ENCODE measurements around the gene RGS6.
A peak's percentile ranks its signal among the peaks of the same experiment; 100 is the strongest.

The RGS6 gene

GRCh38 chr14:72513965-72514659 is 581.9 kb downstream of the RGS6 start:
- DNase-seq, result no peak

- DNase-seq, result no peak
Measured at GRCh38 chr14:72514660-72515025, 582.4 kb downstream of the RGS6 start.

GRCh38 chr14:72515779-72516770 is 583.8 kb downstream of the RGS6 start:
- DNase-seq, result no peak

- peak; percentile 9 to 53 (median 45) for DNase-seq
Measured at GRCh38 chr14:72516936-72517700, 584.9 kb downstream of the RGS6 start.

GRCh38 chr14:72517736-72518135 is 585.5 kb downstream of the RGS6 start:
- no peak for DNase-seq

DNA sequence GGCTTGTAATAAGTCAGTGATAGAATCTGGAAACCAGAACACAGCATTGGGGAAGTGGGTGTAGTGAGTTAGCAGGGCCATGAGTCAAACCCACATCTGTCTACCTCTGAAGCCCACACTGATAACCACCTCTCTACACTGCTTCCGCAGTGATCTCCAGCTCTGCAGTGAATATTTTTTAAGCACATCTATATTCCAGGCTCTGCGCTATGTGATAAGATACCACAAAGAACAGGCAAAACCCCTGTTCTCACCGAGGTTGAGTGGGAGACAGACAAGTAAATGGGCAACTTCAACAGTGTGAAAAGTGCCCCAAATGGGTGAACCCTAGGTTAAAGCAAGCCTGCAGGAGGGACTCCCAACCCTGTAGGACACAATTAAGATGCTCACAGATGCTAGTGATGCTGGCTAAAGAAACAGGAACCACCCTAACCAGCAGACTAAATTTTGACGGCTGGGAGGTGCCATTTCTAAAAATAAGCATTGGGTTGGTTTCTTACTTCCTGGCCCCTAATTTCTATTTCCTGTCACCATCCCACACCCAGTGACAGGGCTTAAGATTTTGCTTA is 586.7 kb downstream of the RGS6 start:
- no peak for DNase-seq

- DNase-seq, result no peak
Measured at GRCh38 chr14:72519543-72519942, 587.3 kb downstream of the RGS6 start.

- no peak for DNase-seq
Measured at GRCh38 chr14:72521045-72521444, 588.8 kb downstream of the RGS6 start.

GRCh38 chr14:72521968-72522741 is 589.9 kb downstream of the RGS6 start:
- no peak for DNase-seq

- no peak for DNase-seq
Measured at GRCh38 chr14:72522847-72523246, 590.6 kb downstream of the RGS6 start.

- no peak for DNase-seq
Measured at GRCh38 chr14:72523424-72524294, 591.4 kb downstream of the RGS6 start.

GRCh38 chr14:72524295-72524629 is 592.0 kb downstream of the RGS6 start:
- no peak for DNase-seq

- DNase-seq, result no peak
Measured at GRCh38 chr14:72525087-72525915, 593.1 kb downstream of the RGS6 start.

GRCh38 chr14:72527591-72527990 is 595.4 kb downstream of the RGS6 start:
- DNase-seq, result no peak

GRCh38 chr14:72528059-72528862 is 596.0 kb downstream of the RGS6 start:
- no peak for DNase-seq

- no peak for DNase-seq
Measured at GRCh38 chr14:72528863-72529175, 596.6 kb downstream of the RGS6 start.

DNA sequence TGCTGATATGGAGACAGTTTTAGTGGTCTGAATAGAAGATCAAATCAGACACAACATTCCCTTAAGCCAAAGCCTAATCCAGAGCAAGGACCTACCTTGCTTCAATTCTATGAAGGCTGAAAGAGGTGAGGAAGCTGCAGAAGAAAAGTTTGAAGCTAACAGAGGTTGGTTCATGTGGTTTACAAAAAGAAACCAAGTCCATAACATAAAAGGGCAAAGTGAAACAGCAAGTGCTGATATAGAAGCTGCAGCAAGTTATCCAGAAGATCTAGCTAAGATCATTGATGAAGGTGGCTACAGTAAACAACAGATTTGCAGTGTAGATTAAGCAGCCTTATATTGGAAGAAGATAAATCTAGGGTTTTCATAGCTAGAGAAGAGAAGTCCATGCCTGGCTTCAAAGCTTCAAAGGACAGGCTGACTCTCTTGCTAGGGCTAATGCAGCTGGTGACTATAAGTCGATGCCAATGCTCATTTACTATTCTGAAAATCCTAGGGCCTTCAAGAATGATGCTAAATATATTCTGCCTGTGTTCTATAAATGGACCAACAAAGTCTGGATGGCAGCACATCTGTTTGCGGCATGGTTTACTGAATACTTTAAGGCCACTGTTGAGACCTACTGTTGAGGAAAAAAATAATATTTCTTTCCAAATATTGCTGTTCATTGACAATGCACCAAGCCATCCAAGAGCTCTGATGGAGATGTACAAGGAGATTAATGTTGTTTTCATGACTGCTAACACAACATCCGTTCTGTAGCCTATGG is 600.6 kb downstream of the RGS6 start:
- no peak for DNase-seq

- DNase-seq, result no peak
Measured at GRCh38 chr14:72535485-72535884, 603.3 kb downstream of the RGS6 start.

DNA sequence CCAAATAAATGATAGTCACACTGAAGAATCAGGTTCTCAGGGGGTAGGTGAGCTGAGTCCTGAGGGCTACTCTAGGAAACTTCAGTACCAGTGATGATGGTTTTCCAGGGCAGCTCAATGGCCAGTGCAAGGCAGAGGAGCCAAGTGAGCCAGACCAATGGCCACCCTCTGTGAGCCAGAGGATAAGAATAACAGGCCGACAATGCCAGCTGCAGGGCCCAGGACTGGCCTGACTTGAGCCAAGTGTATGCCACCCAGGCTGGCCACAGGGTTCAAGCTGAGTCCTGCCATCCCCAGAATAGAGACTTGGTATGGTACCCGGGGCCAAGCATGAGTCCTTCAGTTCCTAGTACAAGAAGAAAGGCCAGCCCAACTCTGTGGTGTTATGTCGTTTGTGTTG is 606.2 kb downstream of the RGS6 start:
- DNase-seq, result no peak
